A549 treated with CORT108297 at 1 μM for 4 hours (cell line): ENCODE measurements around the gene TUBGCP4. TPM values are rescaled to one million over a fixed set of nuclear protein-coding genes. Genes with fewer than 3 reads are reported as not detected.

Experiments
- total RNA-seq: library from RNA; stranded (reverse); fragments of 200-300 nt; extraction: Qiagen RNA extraction; gene quantifications from 5 replicates; pipeline ENCODE4 v1.2.3, GENCODE V29; 2022

Gene TUBGCP4, protein sequence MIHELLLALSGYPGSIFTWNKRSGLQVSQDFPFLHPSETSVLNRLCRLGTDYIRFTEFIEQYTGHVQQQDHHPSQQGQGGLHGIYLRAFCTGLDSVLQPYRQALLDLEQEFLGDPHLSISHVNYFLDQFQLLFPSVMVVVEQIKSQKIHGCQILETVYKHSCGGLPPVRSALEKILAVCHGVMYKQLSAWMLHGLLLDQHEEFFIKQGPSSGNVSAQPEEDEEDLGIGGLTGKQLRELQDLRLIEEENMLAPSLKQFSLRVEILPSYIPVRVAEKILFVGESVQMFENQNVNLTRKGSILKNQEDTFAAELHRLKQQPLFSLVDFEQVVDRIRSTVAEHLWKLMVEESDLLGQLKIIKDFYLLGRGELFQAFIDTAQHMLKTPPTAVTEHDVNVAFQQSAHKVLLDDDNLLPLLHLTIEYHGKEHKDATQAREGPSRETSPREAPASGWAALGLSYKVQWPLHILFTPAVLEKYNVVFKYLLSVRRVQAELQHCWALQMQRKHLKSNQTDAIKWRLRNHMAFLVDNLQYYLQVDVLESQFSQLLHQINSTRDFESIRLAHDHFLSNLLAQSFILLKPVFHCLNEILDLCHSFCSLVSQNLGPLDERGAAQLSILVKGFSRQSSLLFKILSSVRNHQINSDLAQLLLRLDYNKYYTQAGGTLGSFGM
- total RNA-seq = 4.1 to 7.4 TPM (median 6.2 TPM) in 5 replicates

DNA sequence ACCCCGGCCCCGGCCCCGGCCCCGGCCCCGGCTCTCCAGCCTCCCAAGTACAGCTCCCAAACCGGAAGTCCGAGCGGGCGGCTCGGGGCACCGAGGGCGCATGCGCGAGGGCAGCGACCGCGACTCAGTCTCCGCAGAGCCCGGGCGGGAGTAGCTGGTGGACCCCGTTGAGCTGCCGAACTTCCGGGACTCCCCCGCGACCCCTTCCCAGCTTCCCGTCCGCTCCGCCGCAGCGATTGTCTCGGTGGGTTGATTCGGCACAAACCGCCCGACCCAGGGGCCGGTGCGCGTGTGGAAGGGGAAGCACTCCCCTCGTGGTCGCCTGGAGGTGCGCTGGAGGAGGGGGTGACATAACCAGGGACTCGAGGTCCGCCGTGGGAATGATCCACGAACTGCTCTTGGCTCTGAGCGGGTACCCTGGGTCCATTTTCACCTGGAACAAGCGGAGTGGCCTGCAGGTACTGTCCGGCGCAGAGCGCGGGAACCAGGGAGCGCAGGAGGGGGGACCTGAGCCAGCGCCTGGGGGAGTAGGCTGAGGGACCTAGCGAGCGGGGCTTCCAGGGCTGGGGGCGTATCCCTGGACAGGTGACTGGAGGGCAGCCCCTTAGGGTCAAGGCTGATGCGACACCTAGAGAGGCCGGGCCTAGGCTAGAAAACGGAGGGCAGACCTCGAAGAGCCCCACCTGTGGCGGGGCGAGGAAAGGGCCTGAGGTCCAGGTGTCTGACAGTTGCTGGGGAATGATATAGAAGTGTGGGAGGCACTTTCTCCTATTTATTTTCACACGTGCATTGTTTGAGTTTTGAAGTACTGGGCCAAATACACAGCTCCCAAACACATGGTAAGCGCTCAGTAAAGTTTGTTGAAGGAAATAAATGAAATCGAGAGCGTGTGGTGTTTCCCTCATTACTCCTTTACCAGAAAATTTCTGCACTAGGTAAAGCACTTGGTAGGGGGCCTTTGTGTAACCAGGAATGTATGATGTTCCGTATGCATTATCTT, at the start of gene TUBGCP4, which contains the start of gene ZSCAN29:
TUBGCP4 (plus strand) TSS at position 127 of the 1,000 bp plus-strand sequence; CDS start at position 381, 254 bp downstream.
ZSCAN29 (minus strand) TSS at position 69 of the 1,000 bp plus-strand sequence. CDS start 1,130 bp downstream, outside the sequence.

DNA sequence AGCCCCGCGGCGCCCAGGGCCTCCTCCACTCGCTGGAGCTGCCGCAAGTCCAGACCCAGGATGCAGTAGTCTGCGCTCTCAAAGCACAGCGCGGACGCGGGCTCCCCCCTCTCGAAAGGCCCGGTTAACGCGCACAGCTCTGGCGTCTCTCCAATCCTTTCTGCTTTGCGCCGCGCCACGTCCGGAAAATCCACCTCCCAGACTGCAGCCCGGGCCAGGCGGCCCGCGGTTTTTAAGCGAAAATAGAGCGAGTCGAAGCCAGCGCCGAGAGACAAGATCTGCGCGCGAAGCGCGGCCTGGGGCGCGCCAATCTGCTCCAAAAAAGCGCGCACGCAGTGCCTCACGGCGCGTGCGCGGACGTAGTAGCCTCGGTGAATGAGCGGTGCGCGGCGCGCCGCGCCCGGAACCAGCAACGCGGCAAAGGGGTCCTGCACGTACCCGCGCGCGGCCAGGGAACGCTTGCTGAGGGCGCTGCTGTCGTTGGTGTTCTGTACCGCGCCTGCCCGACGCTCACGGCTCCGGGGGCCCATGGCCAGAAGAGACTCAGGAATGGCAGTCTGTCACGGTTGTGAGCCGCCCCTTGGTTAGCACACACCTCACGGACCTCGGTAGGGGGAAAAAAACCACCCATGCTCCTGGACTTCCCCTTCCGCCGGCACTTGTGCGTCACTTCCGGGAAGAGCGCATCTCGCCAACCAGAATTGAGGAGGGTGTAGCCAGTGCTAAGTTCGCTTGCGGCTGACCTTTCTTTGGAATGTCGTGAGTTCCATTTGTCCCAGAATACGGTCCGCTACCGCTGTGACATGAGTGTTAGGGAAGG, 40.7 kb upstream of the TUBGCP4 start, which contains the start of gene LCMT2:
LCMT2 (minus strand) TSS at position 614 of the 820 bp plus-strand sequence; CDS start at position 530, 84 bp downstream.

Other genes starting within 250 kb of the TUBGCP4 start
- gene TMEM62, start 237.5 kb upstream of the TUBGCP4 start, total RNA-seq = 8.2 to 9.7 TPM (median 9.0 TPM) in 5 replicates
- gene CCNDBP1, start 185.7 kb upstream of the TUBGCP4 start, total RNA-seq = 23.9 to 29.1 TPM (median 26.7 TPM) in 5 replicates
- gene EPB42, start 150.1 kb upstream of the TUBGCP4 start, total RNA-seq = not detected in 5 replicates
- gene TGM5, start 104.2 kb upstream of the TUBGCP4 start, total RNA-seq = not detected in 5 replicates
- gene TGM7, start 68.8 kb upstream of the TUBGCP4 start, total RNA-seq = not detected in 5 replicates
- gene LCMT2, start 40.5 kb upstream of the TUBGCP4 start, total RNA-seq = 6.4 to 8.1 TPM (median 7.1 TPM) in 5 replicates
- gene ZSCAN29, start 58 bp upstream of the TUBGCP4 start, total RNA-seq = 8.5 to 11.0 TPM (median 9.8 TPM) in 5 replicates
- gene TP53BP1, start 122.1 kb downstream of the TUBGCP4 start, total RNA-seq = 16.0 to 21.6 TPM (median 20.2 TPM) in 5 replicates
- 0.69 to 0.88 TPM (median 0.76 TPM) in 5 replicates for gene MAP1A, start 146.5 kb downstream of the TUBGCP4 start, total RNA-seq
- gene PPIP5K1, start 219.1 kb downstream of the TUBGCP4 start, total RNA-seq = 5.5 to 7.9 TPM (median 6.6 TPM) in 5 replicates
- 3.1 to 4.2 TPM (median 3.8 TPM) in 5 replicates for gene CKMT1B, start 222.9 kb downstream of the TUBGCP4 start, total RNA-seq
- gene STRC, start 247.7 kb downstream of the TUBGCP4 start, total RNA-seq = 0.06 to 0.16 TPM (median 0.07 TPM) in 3 of 5 replicates, not detected in the others